GM19023 (cell line): Measurements from ENCODE around the gene LRIG1.

ENCODE experiments used
- ATAC-seq: cut with Tn5 transposase; IDR thresholded peaks from one replicate; pipeline ENCODE4 v1.9.1; 2021; ENCODE audit warnings: mild to moderate bottlenecking, moderate library complexity; ENCODE audit not compliant: unreplicated experiment

LRIG1 gene

GRCh38 chr3:66450390-66451022, 50.3 kb downstream of the LRIG1 start:
- ATAC-seq = no peak

GRCh38 chr3:66449411-66449974, 51.3 kb downstream of the LRIG1 start:
- no peak for ATAC-seq

- no peak for ATAC-seq
Observed at GRCh38 chr3:66444146-66444644, 56.6 kb downstream of the LRIG1 start.

- ATAC-seq = no peak
Observed at GRCh38 chr3:66443118-66443803, 57.6 kb downstream of the LRIG1 start.

- no peak for ATAC-seq
Observed at GRCh38 chr3:66442254-66443117, 58.3 kb downstream of the LRIG1 start.

- no peak for ATAC-seq
Observed at GRCh38 chr3:66441692-66442091, 59.1 kb downstream of the LRIG1 start.

- no peak for ATAC-seq
Observed at GRCh38 chr3:66441129-66441528, 59.7 kb downstream of the LRIG1 start.

GRCh38 chr3:66439666-66440344, 61.0 kb downstream of the LRIG1 start:
- ATAC-seq = no peak

GRCh38 chr3:66438046-66438445, 62.8 kb downstream of the LRIG1 start:
- ATAC-seq = no peak

GRCh38 chr3:66437341-66437929, 63.4 kb downstream of the LRIG1 start:
- no peak for ATAC-seq

GRCh38 chr3:66435989-66436388, 64.8 kb downstream of the LRIG1 start:
- ATAC-seq = no peak

- no peak for ATAC-seq
Observed at GRCh38 chr3:66434726-66435125, 66.1 kb downstream of the LRIG1 start.

GRCh38 chr3:66433522-66433782, 67.4 kb downstream of the LRIG1 start:
- no peak for ATAC-seq

- ATAC-seq = no peak
Observed at GRCh38 chr3:66432767-66433521, 67.9 kb downstream of the LRIG1 start.

GRCh38 chr3:66432041-66432766, 68.6 kb downstream of the LRIG1 start:
- ATAC-seq = no peak

GRCh38 chr3:66431494-66431893, 69.3 kb downstream of the LRIG1 start:
- no peak for ATAC-seq

- ATAC-seq = no peak
Observed at GRCh38 chr3:66430876-66431275, 69.9 kb downstream of the LRIG1 start.

GRCh38 chr3:66428733-66429132, 72.1 kb downstream of the LRIG1 start:
- ATAC-seq = no peak

- no peak for ATAC-seq
Observed at GRCh38 chr3:66427951-66428474, 72.8 kb downstream of the LRIG1 start.
